Activated gamma-delta T cell treated with Interleukin-2 at 50 U/mL for 16 hours (primary cell): Measurements from ENCODE around the gene BRSK1.

ENCODE experiments used
- DNase-seq: peaks from one replicate; pipeline ENCODE4 v3.0.0-alpha.2; 2020

BRSK1 gene

DNA sequence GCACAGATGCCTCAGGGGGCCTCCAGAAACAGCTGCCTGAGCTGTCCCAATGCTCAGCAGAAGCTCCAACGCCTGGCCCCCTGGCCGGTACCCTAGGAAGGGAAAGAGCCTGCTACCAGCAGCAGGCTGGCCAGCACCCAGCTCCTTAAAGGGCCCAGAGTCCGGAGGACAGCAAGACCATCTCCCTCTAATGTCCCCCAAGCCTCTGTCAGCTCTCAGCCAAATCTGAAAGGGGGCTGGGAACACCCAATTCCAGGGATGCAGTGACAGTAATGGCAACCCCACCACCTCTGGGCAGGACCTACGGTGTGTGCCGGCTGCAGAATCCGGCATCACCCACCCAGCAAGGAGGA lies 29.2 kb upstream of the BRSK1 start:
- no peak for DNase-seq

DNA sequence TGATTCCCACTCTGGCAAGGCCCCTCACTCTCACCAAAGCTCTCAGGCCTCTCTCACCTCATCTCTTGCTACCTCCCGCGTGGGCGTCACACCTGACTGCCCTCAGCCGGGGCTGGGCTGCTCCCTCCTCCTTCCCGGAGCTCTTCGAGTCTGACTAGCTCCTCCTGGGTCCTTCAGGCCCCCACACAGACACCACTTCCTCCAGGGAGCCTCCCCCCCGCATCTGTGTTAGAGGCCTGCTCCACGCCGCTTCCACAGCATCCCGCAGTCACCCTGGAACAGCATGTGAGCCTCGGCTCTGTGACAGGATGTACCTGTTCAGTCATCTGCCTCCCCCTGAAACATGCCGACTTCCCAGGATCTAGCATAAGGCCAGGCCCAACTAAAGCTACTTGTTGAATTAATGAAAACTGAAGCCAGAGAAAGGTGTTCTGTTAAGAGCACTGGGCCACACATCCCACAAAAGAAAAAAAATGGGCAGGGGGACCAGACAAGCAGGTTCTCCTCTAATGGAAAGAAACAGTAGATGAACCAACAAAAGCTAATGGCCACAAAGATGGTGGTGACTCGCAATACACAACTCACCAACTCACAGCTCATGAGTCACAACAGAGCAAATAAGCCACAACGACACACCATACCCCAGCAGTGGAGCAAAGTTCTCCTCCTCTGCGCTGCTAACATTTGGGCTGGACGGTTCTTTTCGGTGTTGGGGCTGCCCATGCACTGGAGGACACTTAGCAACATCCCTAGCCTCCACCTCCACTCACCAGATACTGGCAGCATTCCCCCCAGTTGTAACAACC lies 28.0 kb upstream of the BRSK1 start:
- peak; percentile 38 for DNase-seq

- no peak for DNase-seq
Observed at GRCh38 chr19:55256562-55257460, 27.0 kb upstream of the BRSK1 start.

DNA sequence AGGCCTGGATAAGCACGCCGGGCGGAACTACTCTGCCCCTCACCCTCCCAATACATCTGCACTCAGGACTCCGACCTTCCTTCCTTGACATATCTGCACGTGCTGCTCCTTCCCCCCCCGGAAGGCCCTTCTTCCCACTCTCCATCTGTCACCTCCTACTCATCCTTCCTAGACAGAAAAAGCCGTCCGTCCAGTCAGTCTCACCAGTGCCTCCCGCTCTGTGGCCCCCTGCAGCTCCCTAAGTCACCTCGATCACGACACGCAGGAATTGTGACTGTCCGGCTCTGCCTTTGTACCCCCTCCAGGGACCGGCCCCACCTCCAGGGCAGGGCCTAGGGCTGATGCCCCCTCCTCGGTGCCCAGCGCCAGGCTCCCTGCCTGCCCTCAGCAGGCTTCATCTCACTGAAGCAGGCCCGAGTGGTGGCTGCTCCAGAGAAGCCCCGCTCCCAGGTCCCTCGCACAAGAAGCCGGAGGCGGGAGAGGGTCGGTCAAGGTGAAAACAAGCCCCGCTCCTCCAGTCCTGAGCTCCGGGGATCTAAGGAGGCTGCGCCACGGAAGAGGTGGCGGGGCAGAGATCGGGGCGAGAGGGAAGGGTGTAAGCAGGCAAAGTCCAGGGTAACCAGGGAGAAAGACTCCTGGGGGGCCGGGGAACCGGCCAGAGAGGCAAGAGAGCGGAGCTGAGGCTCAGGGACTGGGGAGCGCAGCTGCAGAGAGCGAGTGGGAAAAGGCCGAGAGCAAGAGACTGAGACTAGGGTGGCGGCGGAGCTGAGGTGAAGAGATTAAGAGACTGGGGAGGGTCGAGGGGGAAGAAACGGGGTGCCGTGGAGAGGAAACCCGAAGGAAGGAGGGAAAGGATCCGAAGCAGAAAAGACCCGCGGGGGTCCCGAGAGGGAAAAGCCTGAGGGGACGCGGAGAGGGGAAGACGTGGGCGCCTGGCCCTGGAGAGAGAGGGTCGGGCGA lies 26.1 kb upstream of the BRSK1 start:
- no peak for DNase-seq

DNA sequence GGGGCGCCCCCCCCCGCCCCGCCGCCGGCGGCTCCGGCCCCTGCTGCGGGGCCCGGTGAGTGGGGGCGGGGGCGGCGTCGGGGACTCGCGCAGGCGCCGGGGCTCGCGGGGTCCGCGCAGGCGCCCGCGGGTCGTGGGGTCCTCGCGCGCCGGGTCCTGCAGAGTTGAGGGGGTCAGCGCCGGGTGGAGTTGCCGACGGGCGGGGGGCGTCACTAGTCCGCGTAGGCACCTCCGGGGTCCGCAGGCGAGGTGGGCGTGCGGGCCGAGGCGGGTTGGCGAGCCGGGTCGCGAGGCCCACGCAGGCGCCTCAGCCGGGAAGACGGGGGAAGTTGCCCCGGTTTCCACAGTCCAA lies 25.3 kb upstream of the BRSK1 start:
- peak; percentile 37 for DNase-seq

DNA sequence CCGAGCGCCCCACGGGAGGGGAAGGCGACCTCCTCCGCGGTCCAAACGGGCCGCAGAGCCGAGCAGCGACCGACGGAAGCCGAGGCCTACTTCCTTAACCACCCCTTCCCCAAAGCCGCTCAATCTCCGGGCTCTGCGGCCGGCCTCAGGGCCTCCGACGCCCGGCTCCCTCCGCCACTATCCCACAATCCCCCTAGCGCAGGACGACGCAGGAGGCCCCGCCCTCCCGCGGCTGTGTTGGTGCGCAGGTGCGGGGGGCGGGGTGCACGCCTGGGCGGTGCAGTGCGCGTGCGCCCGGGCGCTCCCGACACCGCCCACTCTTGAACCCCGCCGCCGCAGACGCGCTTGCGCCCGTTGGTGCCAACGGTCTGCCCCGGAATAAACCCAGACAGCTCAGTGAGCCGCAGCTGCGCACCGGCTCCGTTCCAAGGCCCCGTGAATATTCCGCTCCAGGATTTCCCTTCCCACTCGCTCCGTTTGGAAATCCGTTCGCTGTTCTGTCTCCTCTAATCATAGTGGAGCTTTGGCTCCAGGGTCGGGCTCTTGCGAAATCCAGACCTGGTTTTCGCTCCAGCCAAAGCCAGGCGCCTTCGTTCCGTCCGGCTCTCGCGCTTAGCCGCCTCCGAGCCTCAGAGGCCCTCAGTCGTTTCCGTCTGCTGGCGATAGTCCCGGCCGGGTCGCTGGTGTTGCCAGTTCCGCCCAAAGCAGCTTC lies 24.8 kb upstream of the BRSK1 start, which contains the start of gene PPP6R1:
PPP6R1 (minus strand) TSS at position 190 of the 712 bp plus-strand sequence. CDS start 11,914 bp downstream, outside the sequence.
- DNase-seq: peak; percentile 93

DNA sequence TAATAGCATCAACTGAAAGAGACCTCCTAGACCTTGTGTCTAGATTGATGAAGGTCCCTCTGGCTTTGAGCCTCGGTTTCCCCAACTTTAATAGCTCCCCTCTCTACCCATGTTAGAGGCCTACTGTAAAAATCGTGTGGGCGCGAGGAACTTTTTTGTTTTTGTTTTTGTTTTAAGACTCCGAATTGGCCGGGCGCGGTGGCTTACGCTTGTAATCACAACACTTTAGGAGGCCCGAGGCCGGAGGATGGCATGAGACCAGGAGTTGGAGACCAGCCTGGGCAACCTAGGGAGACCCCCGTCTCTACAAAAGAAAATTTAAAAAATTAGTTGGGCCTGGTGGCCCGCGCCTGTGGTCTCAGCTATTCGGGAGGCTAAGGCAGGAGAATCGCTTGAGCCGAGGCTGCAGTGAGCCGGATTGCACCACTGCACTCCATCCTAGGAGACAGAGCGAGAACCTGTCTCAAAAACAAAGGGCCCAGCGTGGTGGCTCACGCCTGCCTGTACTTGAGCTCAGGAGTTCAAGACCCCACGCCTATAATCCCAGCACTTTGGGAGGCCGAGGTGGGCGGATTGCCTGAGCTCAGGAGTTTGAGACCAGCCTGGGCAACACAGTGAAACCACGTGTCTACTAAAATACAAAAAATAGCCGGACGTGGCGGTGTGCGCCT lies 24.1 kb upstream of the BRSK1 start:
- DNase-seq: no peak

GRCh38 chr19:55261671-55262126 lies 22.1 kb upstream of the BRSK1 start:
- no peak for DNase-seq

- DNase-seq: no peak
Observed at GRCh38 chr19:55262359-55262758, 21.4 kb upstream of the BRSK1 start.

DNA sequence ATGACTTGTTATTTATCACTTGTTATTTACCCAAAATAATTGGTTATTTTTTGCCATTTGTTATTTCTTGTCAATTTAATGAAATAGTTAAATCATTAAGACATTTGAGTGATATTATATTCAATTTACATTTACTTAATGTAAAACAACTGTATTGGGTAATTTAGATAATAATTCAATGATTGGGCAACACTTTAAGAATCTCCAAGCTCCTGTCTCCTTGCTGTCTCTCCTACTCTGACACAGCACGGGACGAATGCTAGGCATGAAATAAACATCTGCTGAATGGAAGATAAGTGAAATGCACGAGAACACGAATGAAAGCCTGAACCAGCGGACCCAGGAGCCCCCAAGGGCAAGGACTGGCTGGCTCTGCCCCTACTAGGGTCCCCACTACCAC lies 19.3 kb upstream of the BRSK1 start:
- DNase-seq: no peak

- DNase-seq: no peak
Observed at GRCh38 chr19:55265173-55265572, 18.6 kb upstream of the BRSK1 start.

DNA sequence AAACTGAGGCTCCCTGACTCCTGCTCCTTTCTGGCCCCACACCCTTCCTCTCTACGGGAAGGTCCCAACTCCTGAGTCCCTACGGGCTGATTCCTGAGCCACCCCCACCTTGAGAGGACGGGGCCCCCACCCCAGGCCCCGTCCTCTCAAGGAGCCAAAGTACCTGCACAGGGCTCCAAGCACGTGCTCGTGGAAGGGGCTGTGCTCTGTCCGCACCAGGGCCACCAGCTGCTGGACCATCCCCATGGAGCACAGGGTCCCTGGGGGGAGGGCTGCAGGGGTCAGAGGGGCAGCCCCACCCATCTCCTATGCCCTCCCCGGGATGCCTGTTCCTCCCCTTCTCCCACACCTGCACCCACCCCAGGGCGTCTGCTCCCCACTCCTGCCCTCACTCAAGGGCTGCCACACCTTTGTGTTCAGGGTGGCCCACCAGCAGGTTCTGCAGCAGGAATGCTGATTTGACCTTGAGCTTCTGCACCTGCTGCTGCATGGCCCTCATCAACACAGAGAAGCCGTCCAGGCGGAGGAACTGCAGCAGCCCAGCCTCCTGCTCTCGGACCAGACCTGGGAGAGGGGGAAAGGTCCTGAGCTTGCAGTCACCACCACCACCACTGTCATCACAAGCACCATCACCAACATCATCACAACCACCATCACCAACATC lies 17.9 kb upstream of the BRSK1 start:
- DNase-seq: no peak

- no peak for DNase-seq
Observed at GRCh38 chr19:55266404-55266803, 17.4 kb upstream of the BRSK1 start.

DNA sequence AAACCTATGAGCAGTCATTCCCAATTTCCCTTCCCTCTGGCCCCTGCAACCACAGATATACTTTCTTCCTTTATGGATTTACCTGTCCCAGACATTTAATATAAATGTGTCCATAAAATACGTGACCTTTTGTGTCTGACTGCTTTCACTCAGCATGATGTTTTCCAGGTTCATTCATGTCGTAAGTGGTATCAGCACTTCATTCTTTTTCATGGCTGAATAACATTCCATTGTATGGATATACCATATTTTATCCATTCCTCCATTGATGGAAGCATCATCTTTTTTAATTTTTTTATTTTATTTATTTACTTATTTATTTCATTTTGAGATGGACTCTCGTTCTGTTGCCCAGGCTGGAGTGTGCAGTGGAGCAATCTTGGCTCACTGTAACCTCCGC lies 17.0 kb upstream of the BRSK1 start:
- DNase-seq: no peak

GRCh38 chr19:55269299-55269698 lies 14.5 kb upstream of the BRSK1 start:
- no peak for DNase-seq

DNA sequence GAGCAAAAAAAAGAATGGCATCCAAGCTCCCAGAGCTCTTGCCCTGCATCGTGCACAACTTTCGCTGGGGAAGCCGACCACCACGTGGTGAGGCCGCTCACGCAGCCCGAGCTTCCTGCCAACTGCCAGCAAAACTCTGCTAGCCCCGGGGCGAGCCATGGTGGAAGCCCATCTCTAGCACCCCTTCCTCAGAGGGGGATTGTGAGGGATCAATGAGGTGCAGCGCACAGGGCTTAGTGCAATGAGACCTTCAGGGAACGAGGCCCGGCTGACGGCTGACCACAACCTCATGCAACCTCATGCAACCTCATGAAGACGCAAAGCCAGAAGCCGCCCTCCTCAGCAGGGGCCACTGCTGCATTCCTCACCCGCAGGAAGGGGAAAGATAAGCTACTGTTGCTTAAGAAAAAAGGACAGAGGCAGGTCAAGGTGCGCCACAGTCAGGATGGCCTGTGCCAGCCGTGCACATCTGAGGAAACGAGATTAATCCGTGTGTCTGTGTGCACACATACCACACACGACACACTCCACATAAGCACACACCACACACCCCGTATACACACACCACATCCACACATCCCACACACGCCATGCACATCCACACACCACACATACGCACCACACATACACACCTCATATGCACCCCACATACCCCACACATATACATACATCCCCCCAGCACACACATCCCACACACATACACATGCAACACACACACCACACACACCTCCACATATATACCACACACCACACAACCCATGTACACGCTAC lies 13.4 kb upstream of the BRSK1 start:
- no peak for DNase-seq

- no peak for DNase-seq
Observed at GRCh38 chr19:55272142-55272541, 11.7 kb upstream of the BRSK1 start.

DNA sequence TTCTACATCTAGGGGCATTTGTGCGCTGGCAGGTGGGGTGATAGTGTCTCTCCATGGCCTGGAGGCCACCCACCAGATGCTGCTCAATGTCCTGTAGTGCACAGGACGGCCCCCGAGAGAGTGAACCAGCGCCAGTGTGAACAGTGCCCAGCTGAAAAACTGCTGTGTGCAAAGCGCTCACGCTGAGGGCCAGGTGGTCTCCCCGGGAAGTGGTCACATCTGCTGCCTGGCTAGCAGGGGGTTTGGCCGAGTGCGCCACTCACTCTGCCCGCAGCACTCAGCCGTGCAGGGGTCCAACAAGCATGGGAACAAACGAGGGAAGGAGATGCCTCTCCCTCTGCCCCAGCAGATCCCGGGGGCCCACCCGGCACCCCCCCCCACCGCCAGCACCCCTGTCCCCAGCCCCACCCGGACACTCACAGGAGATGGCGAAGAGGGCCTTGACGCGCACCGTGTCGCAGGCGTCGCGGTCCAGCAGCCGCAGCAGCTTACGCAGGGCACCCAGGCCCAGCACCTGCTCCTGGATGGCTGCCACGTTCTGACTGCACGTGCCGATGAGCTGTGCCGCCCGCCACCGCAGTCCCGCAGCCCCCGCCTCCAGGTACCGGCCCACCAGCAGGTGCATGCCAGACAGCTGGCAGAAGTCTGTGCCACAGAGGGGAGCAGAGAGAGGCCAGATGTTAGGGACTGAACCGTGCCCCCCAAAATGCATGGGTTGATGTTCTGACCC lies 9.7 kb upstream of the BRSK1 start:
- DNase-seq: no peak
